ENCODE results near the gene LINS1.
"Not testable (repeated sequence)": the region's sequence is repeated elsewhere in the genome, so short reads cannot be mapped to it uniquely, and the experiment has no call there.

- not testable (repeated sequence) for TF ChIP-seq NFXL1 (IDR thresholded peaks at IDR 0.05; ENCODE audit: borderline replicate concordance); ZNF384 (IDR thresholded peaks at IDR 0.05; ENCODE audit: borderline replicate concordance, low read depth, low read length); NFYB (IDR thresholded peaks at IDR 0.05; ENCODE audit: insufficient read depth, low read depth, low read length); CTCF (IDR thresholded peaks at IDR 0.05 in 2 of 3, conservative IDR thresholded peaks at IDR 0.05 in 1 of 3; ENCODE audit: control insufficient read depth in 2 of 3, extremely low read depth in 1 of 3, insufficient read depth in 1 of 3, low read depth in 3 of 3, low read length in 3 of 3); PBX3 (IDR thresholded peaks at IDR 0.05; ENCODE audit: insufficient replicate concordance, low read depth, low read length); JUND (IDR thresholded peaks at IDR 0.05; ENCODE audit: low read depth, low read length)
Observed at GRCh38 chr15:100591163-100591562, 10.8 kb downstream of the LINS1 start.
